DOHH2 (cell line): ENCODE data around the gene MAML2.

Source experiments
- H3F3A ChIP-seq: fragments of 200-600 bp; sonication (generic), shearing (Covaris generic); 2 replicates; pipeline ENCODE4 v1.6.0; 2016; ENCODE audit warnings: antibody characterized with exemption, mild to moderate bottlenecking; ENCODE audit not compliant: control insufficient read depth, insufficient read depth
- H3K27ac ChIP-seq: fragments of 200-600 bp; sonication (generic); 2 replicates; pipeline ENCODE4 v1.5.1; 2014; ENCODE audit warnings: low read depth, mild to moderate bottlenecking, low read length, moderate library complexity
- H3K27me3 ChIP-seq: fragments of 200-600 bp; sonication (generic); 2 replicates; pipeline ENCODE4 v1.6.1; 2014; ENCODE audit warnings: mild to moderate bottlenecking, low read length, mixed read lengths; ENCODE audit not compliant: control insufficient read depth
- H3K36me3 ChIP-seq: fragments of 200-600 bp; sonication (generic); 2 replicates; pipeline ENCODE4 v1.6.1; 2014; ENCODE audit warnings: mild to moderate bottlenecking, low read length, moderate library complexity, mixed read lengths; ENCODE audit not compliant: control insufficient read depth
- H3K4me1 ChIP-seq: fragments of 200-600 bp; sonication (generic); 2 replicates; pipeline ENCODE4 v1.6.1; 2014; ENCODE audit warnings: mild to moderate bottlenecking, low read length, mixed read lengths; ENCODE audit not compliant: control insufficient read depth
- H3K4me2 ChIP-seq: fragments of 200-600 bp; sonication (generic); 2 replicates; pipeline ENCODE4 v1.6.0; 2014; ENCODE audit warnings: mild to moderate bottlenecking, low read length, moderate library complexity
- H3K4me3 ChIP-seq: fragments of 200-600 bp; sonication (generic); 2 replicates; pipeline ENCODE4 v1.5.1; 2014; ENCODE audit warnings: mild to moderate bottlenecking, low read length, mixed read lengths
- H3K79me2 ChIP-seq: fragments of 200-600 bp; sonication (generic); 2 replicates; pipeline ENCODE4 v1.6.1; 2014; ENCODE audit warnings: mild to moderate bottlenecking, low read length, mixed read lengths; ENCODE audit not compliant: control insufficient read depth
- H3K9me2 ChIP-seq: fragments of 200-600 bp; sonication (generic); replicated peaks from 2 replicates; pipeline ENCODE4 v1.6.1; 2014; ENCODE audit warnings: mild to moderate bottlenecking, low read length, mixed read lengths; ENCODE audit not compliant: control insufficient read depth
- H3K9me3 ChIP-seq: fragments of 200-600 bp; sonication (generic); 2 replicates; pipeline ENCODE4 v1.6.1; 2014; ENCODE audit warnings: antibody characterized with exemption, low read length, mixed read lengths; ENCODE audit not compliant: control insufficient read depth, insufficient read depth
- H4K20me1 ChIP-seq: fragments of 200-600 bp; sonication (generic); 2 replicates; pipeline ENCODE4 v1.6.0; 2014; ENCODE audit warnings: low read depth, mild to moderate bottlenecking, antibody characterized with exemption, low read length, moderate library complexity; ENCODE audit not compliant: control insufficient read depth, insufficient read depth
- EZH2phosphoT487 ChIP-seq: fragments of 200-600 bp; sonication (generic); IDR thresholded peaks from 2 replicates; pipeline ENCODE4 v1.6.1; 2017; ENCODE audit warnings: borderline replicate concordance, mild to moderate bottlenecking, antibody characterized with exemption, low read length, moderate library complexity, mixed read lengths
- TF ChIP-seq, protein P1 (sequence below): fragments of 200-600 bp; sonication (generic); IDR thresholded peaks from one replicate; pipeline ENCODE4 v1.5.1; 2014; ENCODE audit warnings: antibody characterized with exemption, mild to moderate bottlenecking, low read depth, low read length; ENCODE audit not compliant: poor library complexity, severe bottlenecking

MAML2 gene

DNA sequence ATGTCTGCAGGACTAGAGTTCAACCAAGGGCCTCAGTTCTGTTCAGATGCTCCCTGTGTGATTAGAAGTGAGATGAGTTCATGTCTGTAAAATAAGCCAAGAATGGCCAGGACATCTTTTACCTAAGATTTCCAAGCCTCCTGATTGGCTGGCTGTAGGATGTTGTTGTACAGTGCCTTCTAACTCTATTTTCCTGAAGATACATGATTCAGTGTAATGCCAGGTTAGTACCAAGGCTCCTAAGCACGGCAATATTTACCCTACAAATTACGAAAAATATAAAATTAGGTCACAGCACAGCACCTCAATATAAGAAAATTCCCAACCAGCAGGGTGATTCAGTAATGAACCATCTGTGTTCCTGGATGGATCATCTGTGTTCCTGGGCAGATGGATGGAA lies 279.1 kb downstream of the MAML2 start:
- Histone ChIP-seq H3K9me2 (no peaks in the 10 kb centered on the region), H3K4me3 (no peak overlapping the region), H4K20me1 (no peaks in the 10 kb centered on the region), H3K4me1 (no peaks in the 10 kb centered on the region), H3K36me3 (no peaks in the 10 kb centered on the region), H3K9me3 (no peaks in the 10 kb centered on the region; the same call in 1 of the 2 replicates), H3K4me2 (no peak overlapping the region), H3K79me2 (no peaks in the 10 kb centered on the region), H3F3A (no peaks in the 10 kb centered on the region), H3K27me3 (0 out of 2 replicates have a peak, but pooled peaks cover 4% of the 10 kb centered on the region), H3K27ac (no peak overlapping the region)
- TF ChIP-seq, protein P1, sequence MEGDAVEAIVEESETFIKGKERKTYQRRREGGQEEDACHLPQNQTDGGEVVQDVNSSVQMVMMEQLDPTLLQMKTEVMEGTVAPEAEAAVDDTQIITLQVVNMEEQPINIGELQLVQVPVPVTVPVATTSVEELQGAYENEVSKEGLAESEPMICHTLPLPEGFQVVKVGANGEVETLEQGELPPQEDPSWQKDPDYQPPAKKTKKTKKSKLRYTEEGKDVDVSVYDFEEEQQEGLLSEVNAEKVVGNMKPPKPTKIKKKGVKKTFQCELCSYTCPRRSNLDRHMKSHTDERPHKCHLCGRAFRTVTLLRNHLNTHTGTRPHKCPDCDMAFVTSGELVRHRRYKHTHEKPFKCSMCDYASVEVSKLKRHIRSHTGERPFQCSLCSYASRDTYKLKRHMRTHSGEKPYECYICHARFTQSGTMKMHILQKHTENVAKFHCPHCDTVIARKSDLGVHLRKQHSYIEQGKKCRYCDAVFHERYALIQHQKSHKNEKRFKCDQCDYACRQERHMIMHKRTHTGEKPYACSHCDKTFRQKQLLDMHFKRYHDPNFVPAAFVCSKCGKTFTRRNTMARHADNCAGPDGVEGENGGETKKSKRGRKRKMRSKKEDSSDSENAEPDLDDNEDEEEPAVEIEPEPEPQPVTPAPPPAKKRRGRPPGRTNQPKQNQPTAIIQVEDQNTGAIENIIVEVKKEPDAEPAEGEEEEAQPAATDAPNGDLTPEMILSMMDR = no peak
- TF ChIP-seq EZH2phosphoT487 = no peak

DNA sequence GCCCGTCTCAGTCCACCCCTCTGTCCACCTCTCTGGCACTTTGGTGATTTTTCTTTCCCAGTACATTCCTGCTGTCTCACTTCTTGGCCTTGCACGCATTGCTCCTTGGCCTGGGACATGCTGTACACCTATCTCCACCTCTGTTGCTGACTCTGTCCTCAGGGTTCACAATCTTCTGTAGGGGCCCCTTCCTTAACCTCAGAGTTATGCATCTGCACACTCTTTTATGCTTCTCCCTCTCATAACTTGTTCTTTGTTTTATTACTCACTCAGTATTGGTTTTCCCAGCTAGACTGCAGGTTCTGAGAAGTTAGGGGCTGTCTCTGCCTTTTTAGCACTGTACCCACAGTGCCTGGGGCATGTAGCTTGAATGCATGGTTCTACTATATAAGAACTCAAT lies 279.9 kb downstream of the MAML2 start:
- Histone ChIP-seq H3K9me2 (no peaks in the 10 kb centered on the region), H3K27ac (no peak overlapping the region), H3F3A (no peaks in the 10 kb centered on the region), H3K4me3 (no peak overlapping the region), H3K9me3 (no peaks in the 10 kb centered on the region; the same call in 1 of the 2 replicates), H3K36me3 (no peaks in the 10 kb centered on the region), H4K20me1 (no peaks in the 10 kb centered on the region), H3K79me2 (no peaks in the 10 kb centered on the region), H3K4me1 (no peaks in the 10 kb centered on the region), H3K27me3 (0 out of 2 replicates have a peak, but pooled peaks cover 4% of the 10 kb centered on the region), H3K4me2 (no peak overlapping the region)
- TF ChIP-seq, protein P1 = no peak
- TF ChIP-seq EZH2phosphoT487 = no peak

DNA sequence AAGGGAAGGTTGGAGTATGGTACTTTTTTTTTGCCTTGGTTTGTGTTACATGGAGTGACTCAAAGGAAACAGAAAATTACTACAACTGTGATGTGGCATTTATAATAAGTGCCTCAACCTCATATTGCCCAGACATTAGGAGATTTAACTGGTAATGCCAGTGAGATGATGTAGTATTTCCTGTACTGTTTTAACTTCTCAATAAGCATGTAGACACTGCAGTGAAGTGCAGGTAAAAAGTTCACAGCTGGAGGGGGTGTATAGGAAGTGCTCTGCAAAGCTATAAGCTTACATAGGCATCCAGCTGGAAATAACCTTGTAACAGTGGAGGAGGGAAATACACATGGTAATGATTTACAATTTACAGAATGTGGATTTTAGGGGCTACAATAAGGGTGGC lies 280.9 kb downstream of the MAML2 start:
- Histone ChIP-seq H3K27me3 (0 out of 2 replicates have a peak, but pooled peaks cover 4% of the 10 kb centered on the region), H3K79me2 (no peaks in the 10 kb centered on the region), H3F3A (no peaks in the 10 kb centered on the region), H3K9me3 (no peaks in the 10 kb centered on the region; the same call in 1 of the 2 replicates), H4K20me1 (no peaks in the 10 kb centered on the region), H3K9me2 (no peaks in the 10 kb centered on the region), H3K4me1 (no peaks in the 10 kb centered on the region), H3K4me2 (no peak overlapping the region), H3K27ac (no peak overlapping the region), H3K36me3 (no peaks in the 10 kb centered on the region), H3K4me3 (no peak overlapping the region)
- TF ChIP-seq, protein P1 = no peak
- no peak for TF ChIP-seq EZH2phosphoT487
